ENCODE measurements around the gene CSPG5. TPM values are rescaled to one million over a fixed set of nuclear protein-coding genes. Genes with fewer than 3 reads are reported as not detected.

The CSPG5 gene
- total RNA-seq, 1 donor from 2014 or later: 1.7 TPM

DNA sequence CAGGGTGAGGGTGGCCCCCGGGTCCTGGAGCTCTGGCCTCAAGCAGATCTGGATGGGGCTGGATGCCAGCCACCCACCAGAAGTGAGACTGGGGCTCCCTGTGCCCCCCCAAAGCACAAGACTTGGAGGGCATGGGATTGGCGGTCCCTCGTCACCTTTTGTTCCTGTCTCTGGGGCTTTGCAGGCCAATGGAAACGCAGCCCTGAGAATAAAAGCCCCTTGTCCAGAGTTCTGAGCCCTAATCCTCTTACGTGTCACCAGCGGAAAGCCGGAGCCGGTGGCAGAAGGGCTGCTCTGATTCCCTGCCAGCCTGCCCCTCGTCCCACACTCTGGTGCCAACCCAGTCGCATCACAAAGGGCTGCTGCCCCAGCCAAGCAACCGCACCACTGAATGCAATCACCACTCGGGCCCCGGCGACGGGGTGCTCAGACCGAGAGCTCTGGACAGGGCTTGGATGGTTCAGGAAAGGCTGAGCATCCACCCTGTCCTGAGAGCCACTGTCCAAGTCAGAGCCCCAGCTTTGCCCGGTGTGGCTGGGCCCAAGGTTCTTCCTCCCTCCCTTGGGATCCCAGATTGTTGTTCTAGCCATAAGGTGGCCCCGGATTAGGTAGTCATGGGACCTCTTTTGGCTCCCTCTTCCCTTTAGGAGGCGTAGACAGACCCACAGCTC lies 42.3 kb downstream of the CSPG5 start:
- Histone ChIP-seq H3K4me2 (peak overlapping the region; percentile 8), H3K9me3 (ENCODE audit: low read depth) (no peaks in the 10 kb centered on the region), H2AFZ (replicated peaks) (peak overlapping the region; percentile 78), H3K4me1 (peaks cover 20% of the 10 kb centered on the region), H4K20me1 (ENCODE audit: low read depth) (no peaks in the 10 kb centered on the region), H3K4me3 (no peak overlapping the region), H3K27ac (peak overlapping the region; percentile 7), H3K9ac (no peak overlapping the region), H3K27me3 (no peaks in the 10 kb centered on the region), H3K79me2 (ENCODE audit: low read depth) (no peaks in the 10 kb centered on the region), H3K36me3 (no peaks in the 10 kb centered on the region), H3F3A (ENCODE audit: low read depth) (peaks cover 11% of the 10 kb centered on the region)
- Mint-ChIP-seq H3K36me3 (peaks cover 2% of the 10 kb centered on the region), H3K4me3 (no peak overlapping the region), H3K9me3 (peaks cover 20% of the 10 kb centered on the region), H3K27me3 (ENCODE audit: insufficient read depth, low read depth) (peaks cover 7% of the 10 kb centered on the region), H3K4me1 (peaks cover 16% of the 10 kb centered on the region), H3K27ac (peak overlapping the region; percentile 78)
- TF ChIP-seq EZH2phosphoT487 (IDR thresholded peaks at IDR 0.05) (no peak), EZH2 (IDR thresholded peaks at IDR 0.05) (no peak)
- TF ChIP-seq, protein P1, sequence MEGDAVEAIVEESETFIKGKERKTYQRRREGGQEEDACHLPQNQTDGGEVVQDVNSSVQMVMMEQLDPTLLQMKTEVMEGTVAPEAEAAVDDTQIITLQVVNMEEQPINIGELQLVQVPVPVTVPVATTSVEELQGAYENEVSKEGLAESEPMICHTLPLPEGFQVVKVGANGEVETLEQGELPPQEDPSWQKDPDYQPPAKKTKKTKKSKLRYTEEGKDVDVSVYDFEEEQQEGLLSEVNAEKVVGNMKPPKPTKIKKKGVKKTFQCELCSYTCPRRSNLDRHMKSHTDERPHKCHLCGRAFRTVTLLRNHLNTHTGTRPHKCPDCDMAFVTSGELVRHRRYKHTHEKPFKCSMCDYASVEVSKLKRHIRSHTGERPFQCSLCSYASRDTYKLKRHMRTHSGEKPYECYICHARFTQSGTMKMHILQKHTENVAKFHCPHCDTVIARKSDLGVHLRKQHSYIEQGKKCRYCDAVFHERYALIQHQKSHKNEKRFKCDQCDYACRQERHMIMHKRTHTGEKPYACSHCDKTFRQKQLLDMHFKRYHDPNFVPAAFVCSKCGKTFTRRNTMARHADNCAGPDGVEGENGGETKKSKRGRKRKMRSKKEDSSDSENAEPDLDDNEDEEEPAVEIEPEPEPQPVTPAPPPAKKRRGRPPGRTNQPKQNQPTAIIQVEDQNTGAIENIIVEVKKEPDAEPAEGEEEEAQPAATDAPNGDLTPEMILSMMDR (IDR thresholded peaks at IDR 0.05): no peak
- DNase-seq (ENCODE audit: low spot score): peak; percentile 83

DNA sequence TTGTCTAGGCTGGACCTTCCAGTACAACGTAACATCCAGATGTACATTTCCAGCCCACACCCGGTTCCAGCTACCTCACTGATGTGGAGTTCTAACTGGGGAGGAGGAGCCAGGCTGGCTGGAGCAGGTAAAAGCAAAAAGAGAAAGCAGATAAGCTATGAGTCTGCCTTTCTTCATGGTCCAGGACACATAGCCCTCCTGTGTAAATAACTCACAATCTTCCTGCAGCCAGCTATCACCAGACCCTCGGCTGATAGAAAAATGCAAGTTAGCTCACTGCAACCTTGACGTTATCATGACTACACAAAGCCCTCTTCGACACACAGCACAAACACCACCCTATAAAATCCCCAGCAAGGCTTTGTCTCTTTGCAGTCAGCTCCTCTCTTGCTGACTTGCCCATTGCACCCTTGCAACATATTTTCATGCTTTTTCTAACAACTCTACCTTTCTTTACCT lies 44.6 kb downstream of the CSPG5 start:
- Mint-ChIP-seq H3K36me3 (peaks cover 2% of the 10 kb centered on the region), H3K9me3 (peaks cover 20% of the 10 kb centered on the region), H3K27me3 (ENCODE audit: insufficient read depth, low read depth) (peaks cover 7% of the 10 kb centered on the region), H3K4me1 (peaks cover 16% of the 10 kb centered on the region), H3K4me3 (no peak overlapping the region), H3K27ac (no peak overlapping the region)
- Histone ChIP-seq H2AFZ (replicated peaks) (no peak overlapping the region), H3K36me3 (no peaks in the 10 kb centered on the region), H3K9ac (no peak overlapping the region), H3K4me1 (peaks cover 13% of the 10 kb centered on the region), H3K4me2 (no peak overlapping the region), H3K9me3 (ENCODE audit: low read depth) (no peaks in the 10 kb centered on the region), H4K20me1 (ENCODE audit: low read depth) (no peaks in the 10 kb centered on the region), H3K79me2 (ENCODE audit: low read depth) (no peaks in the 10 kb centered on the region), H3K27ac (no peak overlapping the region), H3K4me3 (no peak overlapping the region), H3K27me3 (no peaks in the 10 kb centered on the region), H3F3A (ENCODE audit: low read depth) (peaks cover 11% of the 10 kb centered on the region)
- DNase-seq (ENCODE audit: low spot score): no peak
- TF ChIP-seq EZH2 (IDR thresholded peaks at IDR 0.05): no peak
- TF ChIP-seq, protein P1 (IDR thresholded peaks at IDR 0.05): no peak
- no peak for TF ChIP-seq EZH2phosphoT487 (IDR thresholded peaks at IDR 0.05)

- peaks cover 20% of the 10 kb centered on the region for H3K9me3 Mint-ChIP-seq
- H3K4me3 Mint-ChIP-seq: no peak overlapping the region
- no peak overlapping the region for H3K27ac Mint-ChIP-seq
- TF ChIP-seq, protein P1 (IDR thresholded peaks at IDR 0.05): no peak
- TF ChIP-seq EZH2phosphoT487 (IDR thresholded peaks at IDR 0.05) (no peak), EZH2 (IDR thresholded peaks at IDR 0.05) (no peak)
- Histone ChIP-seq H3K36me3 (no peaks in the 10 kb centered on the region), H4K20me1 (ENCODE audit: low read depth) (no peaks in the 10 kb centered on the region), H3K4me2 (no peak overlapping the region), H3K4me1 (peaks cover 13% of the 10 kb centered on the region), H3K9ac (no peak overlapping the region), H3F3A (ENCODE audit: low read depth) (peaks cover 11% of the 10 kb centered on the region), H3K27ac (no peak overlapping the region), H3K4me3 (no peak overlapping the region), H2AFZ (replicated peaks) (no peak overlapping the region), H3K27me3 (no peaks in the 10 kb centered on the region), H3K79me2 (ENCODE audit: low read depth) (no peaks in the 10 kb centered on the region), H3K9me3 (ENCODE audit: low read depth) (no peaks in the 10 kb centered on the region)
- H3K36me3 Mint-ChIP-seq: peaks cover 2% of the 10 kb centered on the region
- no peak for DNase-seq (ENCODE audit: low spot score)
- peaks cover 12% of the 10 kb centered on the region for H3K4me1 Mint-ChIP-seq
- H3K27me3 Mint-ChIP-seq (ENCODE audit: insufficient read depth, low read depth): peaks cover 4% of the 10 kb centered on the region
These were observed 45.2 kb downstream of the CSPG5 start for GRCh38 chr3:47533481-47533880.
